ENCODE measurements around the gene SERHL2. TPM values are rescaled to one million over a fixed set of nuclear protein-coding genes. Genes with fewer than 3 reads are reported as not detected.

The SERHL2 gene
- total RNA-seq, 1 experiment from 2014 or later: 1.0 TPM

DNA sequence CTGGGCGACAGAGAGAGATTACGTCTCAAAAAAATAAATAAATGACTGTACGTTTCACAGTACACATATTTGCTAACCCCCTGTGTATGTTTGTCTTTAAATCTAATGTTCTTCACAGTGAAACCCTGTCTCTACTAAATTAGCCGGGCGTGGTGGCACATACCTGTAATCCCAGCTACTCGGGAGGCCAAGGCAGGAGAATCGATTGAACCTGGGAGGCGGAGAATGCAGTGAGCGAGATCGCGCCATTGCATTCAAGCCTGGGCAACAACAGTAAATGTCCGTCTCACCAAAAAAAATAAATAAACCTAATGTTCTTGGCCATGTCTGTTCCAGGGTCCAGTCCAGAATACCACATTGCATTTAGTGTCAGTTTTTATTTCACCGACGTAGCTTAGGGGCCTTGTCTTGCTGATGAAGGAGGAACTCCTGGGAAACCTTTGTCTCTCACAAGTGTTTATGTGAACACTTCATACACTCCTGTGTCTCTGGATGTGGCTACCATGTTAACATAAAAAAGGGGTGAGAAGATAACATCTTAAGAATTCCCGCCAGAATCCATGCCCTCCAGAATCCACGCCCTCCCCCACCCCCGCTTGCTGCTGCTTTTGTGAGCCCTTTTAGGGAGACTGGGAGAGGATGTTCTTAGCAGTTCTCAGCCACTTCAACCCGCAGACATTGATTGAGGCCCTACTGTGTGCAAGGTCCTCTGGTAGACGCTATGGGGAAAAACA, 5.0 kb upstream of the SERHL2 start:
- no peak overlapping the region for H3K27ac Mint-ChIP-seq

More for the DNA sequence above, 5.0 kb upstream of the SERHL2 start:
- Histone ChIP-seq H3K4me2 (ENCODE audit: insufficient read depth, insufficient read length, low read length) (no peak overlapping the region), H2BK20ac (ENCODE audit: low read depth, low read length, poor library complexity, severe bottlenecking) (no peak overlapping the region), H3K27ac (ENCODE audit: insufficient read length, low read depth, low read length) (no peak overlapping the region), H2AFZ (ENCODE audit: low read length) (no peak overlapping the region), H3K79me2 (ENCODE audit: insufficient read depth, low read length) (no peaks in the 10 kb centered on the region), H3K14ac (ENCODE audit: insufficient read depth, low read length) (no peak overlapping the region), H3K4ac (ENCODE audit: low read depth, low read length) (no peak overlapping the region), H4K8ac (replicated peaks; ENCODE audit: insufficient read length, low read depth, low read length) (no peak overlapping the region), H2BK12ac (ENCODE audit: insufficient read length, low read depth, low read length) (no peak overlapping the region), H2AK5ac (ENCODE audit: insufficient read length, low read length) (no peak overlapping the region), H3K18ac (ENCODE audit: insufficient read length, low read depth, low read length) (no peak overlapping the region), H2BK5ac (ENCODE audit: insufficient read length, low read length) (no peak overlapping the region), H4K20me1 (ENCODE audit: control insufficient read depth, insufficient read depth, insufficient read length) (no peaks in the 10 kb centered on the region), H3K23ac (ENCODE audit: insufficient read length, low read depth, low read length) (no peak overlapping the region), H3K27me3 (ENCODE audit: insufficient read depth, low read length) (peaks cover 6% of the 10 kb centered on the region; the same call in 1 of the 2 replicates), H2BK120ac (ENCODE audit: low read depth, low read length, poor library complexity, severe bottlenecking) (no peak overlapping the region), H3K9ac (ENCODE audit: extremely low read depth, insufficient read length, low read length) (no peak overlapping the region), H3K9me3 (ENCODE audit: control insufficient read depth, low read depth, low read length) (peaks cover 4% of the 10 kb centered on the region), H4K91ac (ENCODE audit: insufficient read length, low read depth, low read length) (no peak overlapping the region), H4K5ac (ENCODE audit: insufficient read length, low read depth, low read length) (no peak overlapping the region), H3K79me1 (ENCODE audit: insufficient read depth, low read depth, low read length, poor library complexity, severe bottlenecking) (no peaks in the 10 kb centered on the region), H3K4me1 (ENCODE audit: insufficient read depth, low read length) (no peaks in the 10 kb centered on the region), H3K23me2 (ENCODE audit: insufficient read length, low read depth, low read length, poor library complexity, severe bottlenecking) (peaks cover under 1% of the 10 kb centered on the region), H2BK15ac (ENCODE audit: low read depth, low read length) (no peak overlapping the region), H3K56ac (ENCODE audit: insufficient read length, low read depth, low read length) (no peak overlapping the region), H3T11ph (ENCODE audit: low read length) (no peak overlapping the region)
- Mint-ChIP-seq H3K27me3 (ENCODE audit: low read depth) (peaks cover 75% of the 10 kb centered on the region), H3K4me1 (peaks cover 12 to 13% of the 10 kb centered on the region in 2 experiments), H3K36me3 (ENCODE audit: insufficient read depth in 1 of 3, low read depth in 3 of 3) (peaks cover 3 to 11% (median 3%) of the 10 kb centered on the region in 3 experiments; a peak in 5 of 7 replicates), H3K9me3 (peaks cover 19 to 22% of the 10 kb centered on the region in 2 experiments), H3K4me3 (no peak overlapping the region; a peak in 1 of 5 replicates)
- WGBS (ENCODE audit: extremely low coverage, insufficient read length, low lambda C conversion rate): no CpG with 5 or more reads among the region's 19 CpGs
- TF ChIP-seq, protein P1, sequence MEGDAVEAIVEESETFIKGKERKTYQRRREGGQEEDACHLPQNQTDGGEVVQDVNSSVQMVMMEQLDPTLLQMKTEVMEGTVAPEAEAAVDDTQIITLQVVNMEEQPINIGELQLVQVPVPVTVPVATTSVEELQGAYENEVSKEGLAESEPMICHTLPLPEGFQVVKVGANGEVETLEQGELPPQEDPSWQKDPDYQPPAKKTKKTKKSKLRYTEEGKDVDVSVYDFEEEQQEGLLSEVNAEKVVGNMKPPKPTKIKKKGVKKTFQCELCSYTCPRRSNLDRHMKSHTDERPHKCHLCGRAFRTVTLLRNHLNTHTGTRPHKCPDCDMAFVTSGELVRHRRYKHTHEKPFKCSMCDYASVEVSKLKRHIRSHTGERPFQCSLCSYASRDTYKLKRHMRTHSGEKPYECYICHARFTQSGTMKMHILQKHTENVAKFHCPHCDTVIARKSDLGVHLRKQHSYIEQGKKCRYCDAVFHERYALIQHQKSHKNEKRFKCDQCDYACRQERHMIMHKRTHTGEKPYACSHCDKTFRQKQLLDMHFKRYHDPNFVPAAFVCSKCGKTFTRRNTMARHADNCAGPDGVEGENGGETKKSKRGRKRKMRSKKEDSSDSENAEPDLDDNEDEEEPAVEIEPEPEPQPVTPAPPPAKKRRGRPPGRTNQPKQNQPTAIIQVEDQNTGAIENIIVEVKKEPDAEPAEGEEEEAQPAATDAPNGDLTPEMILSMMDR (conservative IDR thresholded peaks at IDR 0.05): no peak
- DNase-seq: no peak
